HG03442 (cell line): ENCODE measurements around the gene TRRAP.

Experiments
- ATAC-seq: cut with Tn5 transposase; IDR thresholded peaks from one replicate; pipeline ENCODE4 v1.9.1; 2021; ENCODE audit warnings: mild to moderate bottlenecking, moderate library complexity; ENCODE audit not compliant: unreplicated experiment

TRRAP gene

GRCh38 chr7:98981701-98982100 is 103.4 kb downstream of the TRRAP start:
- no peak for ATAC-seq

GRCh38 chr7:98982686-98983085 is 104.4 kb downstream of the TRRAP start:
- no peak for ATAC-seq

GRCh38 chr7:98984126-98984525 is 105.8 kb downstream of the TRRAP start:
- ATAC-seq: no peak

GRCh38 chr7:98985406-98985805 is 107.1 kb downstream of the TRRAP start:
- ATAC-seq: no peak

- no peak for ATAC-seq
These were observed 107.6 kb downstream of the TRRAP start for GRCh38 chr7:98985945-98986344.

GRCh38 chr7:98988641-98989040 is 110.3 kb downstream of the TRRAP start:
- no peak for ATAC-seq

GRCh38 chr7:98990356-98990755 is 112.0 kb downstream of the TRRAP start:
- no peak for ATAC-seq

GRCh38 chr7:98991141-98991540 is 112.8 kb downstream of the TRRAP start:
- ATAC-seq: no peak

- no peak for ATAC-seq
These were observed 113.7 kb downstream of the TRRAP start for GRCh38 chr7:98992076-98992475.

GRCh38 chr7:98993024-98993897 is 114.9 kb downstream of the TRRAP start:
- no peak for ATAC-seq

- peak; percentile 34 for ATAC-seq
These were observed 116.0 kb downstream of the TRRAP start for GRCh38 chr7:98994046-98994944.

- ATAC-seq: no peak
These were observed 116.8 kb downstream of the TRRAP start for GRCh38 chr7:98995111-98995510.

GRCh38 chr7:98995523-98996149 is 117.3 kb downstream of the TRRAP start:
- no peak for ATAC-seq

GRCh38 chr7:98996150-98996552 is 117.8 kb downstream of the TRRAP start:
- ATAC-seq: peak; percentile 61

- no peak for ATAC-seq
These were observed 119.5 kb downstream of the TRRAP start for GRCh38 chr7:98997846-98998245.

- ATAC-seq: no peak
These were observed 120.7 kb downstream of the TRRAP start for GRCh38 chr7:98998821-98999725.

GRCh38 chr7:99000196-99000903 is 122.0 kb downstream of the TRRAP start:
- ATAC-seq: no peak

GRCh38 chr7:99000904-99001465 is 122.7 kb downstream of the TRRAP start:
- ATAC-seq: no peak

- ATAC-seq: no peak
These were observed 123.3 kb downstream of the TRRAP start for GRCh38 chr7:99001482-99002147.
